HS-27A (cell line): ENCODE data around the gene IPO11.
"Not testable (repeated sequence)": the region's sequence is repeated elsewhere in the genome, so short reads cannot be mapped to it uniquely, and the experiment has no call there.

Source experiments
- DNase-seq: peaks from one replicate; pipeline ENCODE4 v3.0.0-alpha.2; 2012; ENCODE audit warnings: low read depth, missing footprints

Gene IPO11

GRCh38 chr5:62514510-62515119 lies 102.1 kb downstream of the IPO11 start:
- no peak for DNase-seq

GRCh38 chr5:62520812-62521211 lies 108.2 kb downstream of the IPO11 start:
- DNase-seq = not testable (repeated sequence)

- DNase-seq = no peak
Measured at GRCh38 chr5:62521319-62521718, 108.8 kb downstream of the IPO11 start.

GRCh38 chr5:62522811-62523210 lies 110.2 kb downstream of the IPO11 start:
- no peak for DNase-seq

GRCh38 chr5:62533597-62533996 lies 121.0 kb downstream of the IPO11 start:
- DNase-seq = no peak

GRCh38 chr5:62534461-62535236 lies 122.1 kb downstream of the IPO11 start:
- DNase-seq = no peak

GRCh38 chr5:62536232-62536631 lies 123.7 kb downstream of the IPO11 start:
- DNase-seq = no peak

- no peak for DNase-seq
Measured at GRCh38 chr5:62536783-62537182, 124.2 kb downstream of the IPO11 start.

- DNase-seq = no peak
Measured at GRCh38 chr5:62538017-62538942, 125.7 kb downstream of the IPO11 start.

- DNase-seq = no peak
Measured at GRCh38 chr5:62542720-62543119, 130.2 kb downstream of the IPO11 start.

- no peak for DNase-seq
Measured at GRCh38 chr5:62547945-62548630, 135.5 kb downstream of the IPO11 start.

- DNase-seq = no peak
Measured at GRCh38 chr5:62550103-62550502, 137.5 kb downstream of the IPO11 start.

- no peak for DNase-seq
Measured at GRCh38 chr5:62555930-62556329, 143.4 kb downstream of the IPO11 start.

- DNase-seq = no peak
Measured at GRCh38 chr5:62558941-62559340, 146.4 kb downstream of the IPO11 start.

GRCh38 chr5:62560786-62561185 lies 148.2 kb downstream of the IPO11 start:
- no peak for DNase-seq

GRCh38 chr5:62561896-62562295 lies 149.3 kb downstream of the IPO11 start:
- no peak for DNase-seq

- DNase-seq = no peak
Measured at GRCh38 chr5:62562867-62563266, 150.3 kb downstream of the IPO11 start.

GRCh38 chr5:62564101-62564500 lies 151.5 kb downstream of the IPO11 start:
- no peak for DNase-seq

GRCh38 chr5:62565740-62566139 lies 153.2 kb downstream of the IPO11 start:
- DNase-seq = not testable (repeated sequence)

GRCh38 chr5:62568143-62568542 lies 155.6 kb downstream of the IPO11 start:
- DNase-seq = no peak

GRCh38 chr5:62568800-62569432 lies 156.4 kb downstream of the IPO11 start:
- no peak for DNase-seq

- no peak for DNase-seq
Measured at GRCh38 chr5:62569470-62569869, 156.9 kb downstream of the IPO11 start.
